AG04450 (cell line): ENCODE data around the gene SLC1A2. TPM values are rescaled to one million over a fixed set of nuclear protein-coding genes. Genes with fewer than 3 reads are reported as not detected.
"Not testable (repeated sequence)": the region's sequence is repeated elsewhere in the genome, so short reads cannot be mapped to it uniquely, and the experiment has no call there.

Experiments used
- CTCF ChIA-PET: fragments of 300-600, 350-600 bp; formaldehyde crosslinking; extraction: SDS; loops from one replicate; lab custom pipeline; 2022; ENCODE audit warnings: antibody characterized with exemption, inconsistent platforms; lab: Charles Lee
- POLR2A ChIA-PET: fragments of 350-600 bp; formaldehyde crosslinking; extraction: SDS; loops from one replicate; lab custom pipeline; 2021; ENCODE audit warnings: antibody characterized with exemption, inconsistent platforms; lab: Yijun Ruan, JAX
- DNase-seq: peaks from one replicate; pipeline ENCODE4 v3.0.0-alpha.2; 2011; ENCODE audit warnings: low read depth, low spot score
- H3K27ac ChIP-seq: one replicate; pipeline ENCODE4 v1.5.1; 2012; ENCODE audit warnings: low read depth, low read length, control low read depth
- H3K27me3 ChIP-seq: one replicate; pipeline ENCODE4 v1.6.0; 2012; ENCODE audit warnings: low read length; ENCODE audit not compliant: control insufficient read depth, insufficient read depth
- H3K4me3 ChIP-seq: 2 replicates; pipeline ENCODE4 v1.5.1; 2011; ENCODE audit warnings: mild to moderate bottlenecking, low read depth, low read length, control low read depth
- H3K9me3 ChIP-seq: 2 replicates; pipeline ENCODE4 v1.5.1; 2012; ENCODE audit warnings: low read length; ENCODE audit not compliant: control insufficient read depth, insufficient read depth
- CTCF ChIP-seq: IDR thresholded peaks from 2 replicates; pipeline ENCODE4 v1.5.1; 2011; ENCODE audit warnings: low read depth, low read length, control low read depth, inconsistent platforms
- polyA plus RNA-seq: library from polyadenylated mRNA; depleted of rRNA; stranded (reverse); fragments of >200 nt; gene quantifications from 2 replicates; pipeline ENCODE4 v1.2.3, GENCODE V29; 2011

Gene SLC1A2
- polyA plus RNA-seq, 1 experiment = 1.1 TPM

GRCh38 chr11:35231076-35231860, 188.1 kb downstream of the SLC1A2 start:
- CTCF ChIA-PET = no interaction called here
- Histone ChIP-seq H3K27me3 (no peaks in the 10 kb centered on the region), H3K9me3 (peaks cover 3% of the 10 kb centered on the region; the same call in 1 of the 2 replicates), H3K27ac (no peak overlapping the region), H3K4me3 (no peak overlapping the region)
- no peak for DNase-seq
- POLR2A ChIA-PET = no interaction called here
- TF ChIP-seq CTCF = no peak

GRCh38 chr11:35230388-35230787, 189.0 kb downstream of the SLC1A2 start:
- TF ChIP-seq CTCF = no peak
- CTCF ChIA-PET = interaction anchor here (0.6 kb wide), 1 partner anchor 902 kb away, joined by 5 read pairs; no protein-coding TSS in a partner anchor
- Histone ChIP-seq H3K4me3 (no peak overlapping the region), H3K27me3 (no peaks in the 10 kb centered on the region), H3K27ac (no peak overlapping the region), H3K9me3 (peaks cover 3% of the 10 kb centered on the region; the same call in 1 of the 2 replicates)
- POLR2A ChIA-PET = interaction anchor here (0.7 kb wide), 2 partner anchors 14 to 1887 kb away, joined by 4 read pairs; no protein-coding TSS in a partner anchor
- no peak for DNase-seq

GRCh38 chr11:35228328-35228725, 191.0 kb downstream of the SLC1A2 start:
- POLR2A ChIA-PET = no interaction called here
- CTCF ChIA-PET = no interaction called here
- H3K4me3 ChIP-seq = no peak overlapping the region
- H3K27ac ChIP-seq = no peak overlapping the region
- H3K9me3 ChIP-seq = no peaks in the 10 kb centered on the region
- H3K27me3 ChIP-seq = no peaks in the 10 kb centered on the region
- TF ChIP-seq CTCF = no peak
- no peak for DNase-seq

GRCh38 chr11:35227576-35228327, 191.6 kb downstream of the SLC1A2 start:
- ChIA-PET CTCF (no interaction called here), POLR2A (no interaction called here)
- Histone ChIP-seq H3K27ac (no peak overlapping the region), H3K27me3 (no peaks in the 10 kb centered on the region), H3K9me3 (no peaks in the 10 kb centered on the region), H3K4me3 (no peak overlapping the region)
- DNase-seq = no peak
- no peak for TF ChIP-seq CTCF

DNA sequence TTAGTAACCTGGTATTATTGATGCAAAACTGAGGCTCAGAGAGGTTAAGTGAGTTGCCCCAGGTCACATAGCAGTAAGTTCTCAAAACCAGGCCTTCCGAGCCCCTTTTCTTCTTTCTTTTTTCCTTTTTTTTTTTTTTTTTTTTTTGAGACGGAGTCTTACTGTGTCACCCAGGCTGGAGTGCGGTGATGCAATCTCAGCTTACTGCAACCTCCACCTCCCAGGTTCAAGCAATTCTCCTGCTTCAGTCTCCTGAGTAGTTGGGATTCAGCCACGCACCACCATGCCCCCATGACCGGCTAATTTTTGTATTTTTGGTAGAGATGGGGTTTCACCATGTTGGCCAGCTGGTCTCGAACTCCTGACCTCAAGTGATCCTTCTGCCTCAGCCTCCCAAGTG, 192.6 kb downstream of the SLC1A2 start:
- H3K4me3 ChIP-seq, H3K9me3 ChIP-seq, H3K27me3 ChIP-seq, CTCF ChIA-PET, DNase-seq, H3K27ac ChIP-seq: not testable (repeated sequence)
- POLR2A ChIA-PET = interaction anchor here (0.7 kb wide), 1 partner anchor 141 kb away, joined by 7 read pairs; no protein-coding TSS in a partner anchor
